ENCODE data around the gene FYTTD1.

- TF ChIP-seq REST (IDR thresholded peaks at IDR 0.05; ENCODE audit: insufficient replicate concordance, low read depth) (no peak), GABPA (IDR thresholded peaks at IDR 0.05; ENCODE audit: low read depth) (no peak), POLR2AphosphoS5 (IDR thresholded peaks at IDR 0.05; ENCODE audit: low read depth) (no peak), SPI1 (IDR thresholded peaks at IDR 0.05; ENCODE audit: borderline replicate concordance, low read depth) (no peak)
- TF ChIP-seq, protein P1, sequence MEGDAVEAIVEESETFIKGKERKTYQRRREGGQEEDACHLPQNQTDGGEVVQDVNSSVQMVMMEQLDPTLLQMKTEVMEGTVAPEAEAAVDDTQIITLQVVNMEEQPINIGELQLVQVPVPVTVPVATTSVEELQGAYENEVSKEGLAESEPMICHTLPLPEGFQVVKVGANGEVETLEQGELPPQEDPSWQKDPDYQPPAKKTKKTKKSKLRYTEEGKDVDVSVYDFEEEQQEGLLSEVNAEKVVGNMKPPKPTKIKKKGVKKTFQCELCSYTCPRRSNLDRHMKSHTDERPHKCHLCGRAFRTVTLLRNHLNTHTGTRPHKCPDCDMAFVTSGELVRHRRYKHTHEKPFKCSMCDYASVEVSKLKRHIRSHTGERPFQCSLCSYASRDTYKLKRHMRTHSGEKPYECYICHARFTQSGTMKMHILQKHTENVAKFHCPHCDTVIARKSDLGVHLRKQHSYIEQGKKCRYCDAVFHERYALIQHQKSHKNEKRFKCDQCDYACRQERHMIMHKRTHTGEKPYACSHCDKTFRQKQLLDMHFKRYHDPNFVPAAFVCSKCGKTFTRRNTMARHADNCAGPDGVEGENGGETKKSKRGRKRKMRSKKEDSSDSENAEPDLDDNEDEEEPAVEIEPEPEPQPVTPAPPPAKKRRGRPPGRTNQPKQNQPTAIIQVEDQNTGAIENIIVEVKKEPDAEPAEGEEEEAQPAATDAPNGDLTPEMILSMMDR (IDR thresholded peaks at IDR 0.05; ENCODE audit: insufficient read depth, low read length) = no peak
These were observed 25.6 kb downstream of the FYTTD1 start for GRCh38 chr3:197775317-197775716.
